ENCODE results near the gene ELMOD1. TPM values are rescaled to one million over a fixed set of nuclear protein-coding genes. Genes with fewer than 3 reads are reported as not detected.

The ELMOD1 gene
- total RNA-seq, 4 donors from 2014 or later: not detected

DNA sequence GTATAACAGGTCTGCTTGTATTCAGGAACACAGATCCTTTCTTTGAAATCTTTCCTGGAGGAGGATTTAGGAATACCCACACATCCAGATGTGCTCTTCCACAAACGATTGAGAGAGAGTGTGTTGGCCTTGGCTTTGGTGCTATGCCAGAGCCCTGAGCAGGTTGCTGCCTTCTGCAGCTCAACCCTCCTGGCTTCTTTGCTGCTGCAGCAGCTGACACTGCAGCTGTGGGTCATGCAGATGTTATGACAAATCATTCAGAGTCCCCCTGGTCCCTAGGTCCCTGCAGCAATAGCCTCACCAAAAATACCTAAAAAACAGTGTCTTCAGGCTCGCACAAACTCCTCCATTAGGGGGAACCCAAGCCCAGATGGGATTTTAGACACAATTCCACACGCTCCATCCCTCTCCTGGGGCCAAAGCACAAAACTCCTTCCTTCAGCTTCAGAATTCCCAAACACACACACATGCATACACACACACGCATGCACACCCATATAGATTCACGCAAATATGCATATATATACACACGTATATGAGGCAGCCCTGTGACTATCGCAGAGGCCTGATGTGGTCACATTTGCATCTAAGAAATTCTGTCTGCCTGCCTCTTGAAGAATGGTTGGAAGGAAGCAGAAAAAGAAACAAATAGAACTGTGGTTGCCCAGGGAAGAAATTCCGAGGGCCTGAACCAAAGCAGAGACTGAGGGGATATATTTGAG is 85.5 kb downstream of the ELMOD1 start:
- intact Hi-C loops (cut with DNase I): no loop called here
- DNase-seq: no peak
- H3K27me3 ChIP-seq: no peaks in the 10 kb centered on the region
- WGBS, 2 donors: 70 to 82% methylated on average over 8 of the region's 8 CpGs
- H3K27ac ChIP-seq: no peak overlapping the region
- no peak overlapping the region for H3K4me3 ChIP-seq
- H3K4me1 ChIP-seq: peaks cover 0 to under 1% (median under 1%) of the 10 kb centered on the region in 3 donors
- TF ChIP-seq POLR2A (IDR thresholded peaks at IDR 0.05): no peak
- TF ChIP-seq, protein P1, sequence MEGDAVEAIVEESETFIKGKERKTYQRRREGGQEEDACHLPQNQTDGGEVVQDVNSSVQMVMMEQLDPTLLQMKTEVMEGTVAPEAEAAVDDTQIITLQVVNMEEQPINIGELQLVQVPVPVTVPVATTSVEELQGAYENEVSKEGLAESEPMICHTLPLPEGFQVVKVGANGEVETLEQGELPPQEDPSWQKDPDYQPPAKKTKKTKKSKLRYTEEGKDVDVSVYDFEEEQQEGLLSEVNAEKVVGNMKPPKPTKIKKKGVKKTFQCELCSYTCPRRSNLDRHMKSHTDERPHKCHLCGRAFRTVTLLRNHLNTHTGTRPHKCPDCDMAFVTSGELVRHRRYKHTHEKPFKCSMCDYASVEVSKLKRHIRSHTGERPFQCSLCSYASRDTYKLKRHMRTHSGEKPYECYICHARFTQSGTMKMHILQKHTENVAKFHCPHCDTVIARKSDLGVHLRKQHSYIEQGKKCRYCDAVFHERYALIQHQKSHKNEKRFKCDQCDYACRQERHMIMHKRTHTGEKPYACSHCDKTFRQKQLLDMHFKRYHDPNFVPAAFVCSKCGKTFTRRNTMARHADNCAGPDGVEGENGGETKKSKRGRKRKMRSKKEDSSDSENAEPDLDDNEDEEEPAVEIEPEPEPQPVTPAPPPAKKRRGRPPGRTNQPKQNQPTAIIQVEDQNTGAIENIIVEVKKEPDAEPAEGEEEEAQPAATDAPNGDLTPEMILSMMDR (IDR thresholded peaks at IDR 0.05): no peak
- H3K9me3 ChIP-seq: no peaks in the 10 kb centered on the region
- H3K36me3 ChIP-seq: no peaks in the 10 kb centered on the region

DNA sequence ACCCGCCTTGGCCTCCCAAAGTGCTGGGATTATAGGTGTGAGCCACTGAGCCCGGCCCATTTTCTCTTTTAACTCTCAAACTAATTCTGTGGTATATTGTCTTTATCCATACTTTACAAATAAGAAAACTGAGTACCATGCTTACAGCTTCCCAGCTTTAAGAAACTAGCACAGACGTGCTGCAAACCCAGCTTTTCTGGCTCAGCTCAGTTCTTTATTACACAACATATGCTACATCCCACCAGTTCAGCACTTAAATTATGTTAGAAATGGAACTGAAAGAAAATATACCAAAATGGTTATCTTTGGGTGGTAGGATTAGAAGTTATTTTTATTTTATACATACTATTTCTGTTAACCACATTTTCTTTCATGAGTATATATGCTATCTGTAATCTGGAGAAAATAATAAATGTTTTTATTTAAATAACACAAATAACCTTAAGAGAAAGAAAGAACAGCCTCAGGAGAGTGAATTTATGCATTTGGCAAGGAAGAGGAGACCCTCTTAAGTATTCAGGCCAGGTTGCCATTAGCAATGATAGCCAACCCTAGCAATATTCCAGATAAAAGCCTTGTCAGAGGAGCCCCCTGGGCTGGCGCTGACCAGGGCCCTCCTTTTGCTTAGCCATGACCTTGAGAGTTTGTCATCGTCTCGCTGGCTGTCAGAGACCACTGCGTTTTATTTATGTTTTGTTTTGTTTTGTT is 87.1 kb downstream of the ELMOD1 start:
- WGBS, 2 donors: 72 to 80% methylated on average over 7 of the region's 7 CpGs

DNA sequence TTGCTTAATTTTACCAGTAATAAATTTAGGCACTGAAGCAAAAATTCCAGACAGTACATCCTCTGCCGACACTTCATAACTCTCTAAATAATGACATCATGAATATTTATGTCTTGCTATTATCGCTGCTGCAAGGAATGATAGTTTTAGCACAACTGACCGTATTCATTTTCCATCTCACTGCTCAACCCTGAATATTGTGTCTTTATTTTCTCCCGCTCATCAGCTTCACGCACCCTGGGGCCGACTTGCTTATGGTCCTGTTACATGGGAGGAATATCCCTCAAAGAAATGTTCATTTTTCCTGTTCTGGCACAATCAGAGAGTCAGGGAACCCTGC is 87.7 kb downstream of the ELMOD1 start:
- H3K4me3 ChIP-seq: no peak overlapping the region
- intact Hi-C loops (cut with DNase I): no loop called here
- no peaks in the 10 kb centered on the region for H3K27me3 ChIP-seq
- no peak for DNase-seq
- H3K9me3 ChIP-seq: no peaks in the 10 kb centered on the region
- TF ChIP-seq, protein P1 (IDR thresholded peaks at IDR 0.05): no peak
- no peak for TF ChIP-seq POLR2A (IDR thresholded peaks at IDR 0.05)
- peaks cover 0 to 14% (median 13%) of the 10 kb centered on the region in 3 donors for H3K4me1 ChIP-seq
- WGBS, 2 donors: 72 to 77% methylated on average over 6 of the region's 6 CpGs
- H3K27ac ChIP-seq: no peak overlapping the region
- H3K36me3 ChIP-seq: no peaks in the 10 kb centered on the region

More for the DNA sequence above, 87.1 kb downstream of the ELMOD1 start:
- Histone ChIP-seq H3K4me1 (peaks cover 0 to 14% (median 13%) of the 10 kb centered on the region in 3 donors), H3K27ac (no peak overlapping the region), H3K36me3 (no peaks in the 10 kb centered on the region), H3K27me3 (no peaks in the 10 kb centered on the region), H3K4me3 (no peak overlapping the region), H3K9me3 (no peaks in the 10 kb centered on the region)
- no peak for DNase-seq
- intact Hi-C loops (cut with DNase I): no loop called here
- TF ChIP-seq, protein P1 (IDR thresholded peaks at IDR 0.05): no peak
- no peak for TF ChIP-seq POLR2A (IDR thresholded peaks at IDR 0.05)

DNA sequence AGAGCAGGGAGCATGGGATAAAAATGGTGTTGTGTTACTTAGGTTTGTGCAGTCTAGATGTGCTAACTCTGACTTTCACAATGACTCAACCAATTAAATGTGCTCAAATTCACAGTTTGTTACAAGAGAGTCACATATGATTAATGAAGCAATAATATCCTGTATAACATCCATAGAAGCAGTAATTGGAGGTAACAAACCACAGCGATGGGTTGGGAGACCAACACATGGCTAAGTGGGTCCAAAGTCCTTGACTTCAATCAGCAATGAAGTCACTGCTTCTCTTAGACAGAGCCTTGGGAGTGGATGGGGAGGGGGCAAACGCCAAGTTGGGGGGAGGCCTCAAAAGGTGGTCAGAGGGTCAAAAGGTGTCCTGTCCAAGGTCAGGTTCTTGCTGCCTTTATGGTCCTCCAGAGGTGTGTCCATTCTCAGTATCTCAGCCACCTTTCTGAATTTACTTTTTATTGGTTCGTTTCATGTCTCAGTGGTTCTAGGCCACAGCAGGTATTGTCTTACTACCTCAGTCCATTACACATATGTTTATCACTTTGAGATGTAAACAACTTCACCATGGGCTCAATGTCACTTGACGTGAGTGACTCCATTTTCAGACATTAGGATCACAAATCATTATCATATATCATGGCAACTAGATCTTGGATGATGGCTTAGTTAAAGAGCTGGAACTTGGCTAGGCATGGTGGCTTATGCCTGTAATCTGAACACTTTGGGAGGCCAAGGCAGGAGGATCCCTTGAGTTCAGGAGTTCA is 88.5 kb downstream of the ELMOD1 start:
- TF ChIP-seq POLR2A (IDR thresholded peaks at IDR 0.05): no peak
- TF ChIP-seq, protein P1 (IDR thresholded peaks at IDR 0.05): no peak
- 71 to 85% methylated on average over 4 of the region's 4 CpGs for WGBS, 2 donors
- intact Hi-C loops (cut with DNase I): loop anchor here (10.0 kb wide), 1 partner anchor 115 kb away; the partner anchor contains the start of gene ALKBH8
- H3K36me3 ChIP-seq: no peaks in the 10 kb centered on the region
- H3K4me1 ChIP-seq: peaks cover 0 to 14% (median 13%) of the 10 kb centered on the region in 3 donors
- H3K4me3 ChIP-seq: no peak overlapping the region
- DNase-seq: no peak
- H3K27me3 ChIP-seq: no peaks in the 10 kb centered on the region
- no peak overlapping the region for H3K27ac ChIP-seq
- no peaks in the 10 kb centered on the region for H3K9me3 ChIP-seq
